GM19324 (cell line): ENCODE data around the gene STKLD1.
"Not testable (repeated sequence)": the region's sequence is repeated elsewhere in the genome, so short reads cannot be mapped to it uniquely, and the experiment has no call there.

Experiments used
- ATAC-seq: cut with Tn5 transposase; IDR thresholded peaks from one replicate; pipeline ENCODE4 v1.9.1; 2021; ENCODE audit warnings: mild to moderate bottlenecking, moderate library complexity; ENCODE audit not compliant: unreplicated experiment, low FRiP score

Gene STKLD1

GRCh38 chr9:133382507-133383141 is 6.5 kb downstream of the STKLD1 start:
- ATAC-seq = no peak

DNA sequence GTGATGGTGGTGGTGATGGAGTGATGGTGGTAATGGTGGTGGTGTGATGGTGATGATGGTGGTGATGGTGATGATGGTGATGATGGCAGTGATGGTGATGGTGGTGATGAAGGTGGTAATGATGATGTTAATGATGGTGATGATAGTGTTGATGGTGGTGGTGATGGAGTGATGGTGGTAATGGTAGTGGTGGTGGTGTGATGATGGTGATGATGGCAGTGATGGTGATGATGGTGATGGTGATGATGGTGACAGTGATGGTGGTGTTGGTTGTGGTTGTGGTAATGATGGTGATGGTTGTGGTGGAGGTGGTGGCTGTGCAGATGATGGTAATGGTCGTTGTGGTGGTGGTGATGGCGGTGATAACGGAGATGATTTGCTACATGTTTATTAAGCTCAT is 7.3 kb downstream of the STKLD1 start:
- ATAC-seq = no peak

DNA sequence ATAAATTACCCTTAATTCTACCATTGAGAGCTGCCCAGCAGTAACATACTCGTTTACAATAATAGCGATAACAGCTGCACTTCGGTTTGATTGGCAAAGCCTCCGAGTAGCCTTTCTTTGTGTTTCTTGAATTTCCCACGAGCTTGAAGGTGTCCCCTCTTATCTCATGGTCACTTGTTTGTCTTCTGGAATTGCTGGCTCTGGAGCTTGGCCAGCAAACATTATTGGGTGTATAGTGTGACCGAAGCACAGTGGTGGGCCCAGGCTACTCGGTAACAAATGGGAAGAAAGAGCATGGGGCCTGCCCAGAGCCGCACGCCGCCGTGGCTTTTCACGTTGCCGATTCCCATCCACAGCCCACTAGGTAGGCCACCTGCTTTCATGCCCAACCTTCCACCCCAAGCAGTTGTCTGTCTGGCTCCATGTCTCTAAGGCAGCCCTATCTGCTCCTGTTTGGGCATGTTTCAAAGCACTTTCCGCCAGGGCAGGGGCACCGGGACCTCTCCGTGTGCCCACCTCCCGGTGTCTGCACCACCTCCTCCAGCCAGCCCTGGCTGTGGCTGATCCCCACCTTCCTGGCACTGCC is 8.7 kb downstream of the STKLD1 start:
- no peak for ATAC-seq

DNA sequence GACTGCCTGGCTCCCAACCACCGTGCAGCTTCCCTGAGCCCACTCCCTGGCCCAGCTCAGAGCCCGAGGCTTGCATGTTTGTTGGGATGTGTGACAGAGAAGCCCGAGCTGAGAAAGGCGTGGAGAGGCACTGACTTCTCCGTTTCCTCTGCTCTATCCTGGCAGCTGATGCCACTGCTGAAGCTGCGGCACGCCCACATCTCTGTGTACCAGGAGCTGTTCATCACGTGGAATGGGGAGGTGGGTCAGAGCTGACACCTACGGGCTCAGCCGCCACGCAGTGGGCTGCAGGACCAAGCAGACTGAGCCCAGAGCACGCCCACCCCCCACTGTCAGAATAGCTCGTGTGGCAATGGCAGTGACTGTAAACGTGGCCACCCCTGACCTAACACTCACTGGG is 9.3 kb downstream of the STKLD1 start:
- ATAC-seq = no peak

GRCh38 chr9:133386338-133386737 is 10.2 kb downstream of the STKLD1 start:
- no peak for ATAC-seq

DNA sequence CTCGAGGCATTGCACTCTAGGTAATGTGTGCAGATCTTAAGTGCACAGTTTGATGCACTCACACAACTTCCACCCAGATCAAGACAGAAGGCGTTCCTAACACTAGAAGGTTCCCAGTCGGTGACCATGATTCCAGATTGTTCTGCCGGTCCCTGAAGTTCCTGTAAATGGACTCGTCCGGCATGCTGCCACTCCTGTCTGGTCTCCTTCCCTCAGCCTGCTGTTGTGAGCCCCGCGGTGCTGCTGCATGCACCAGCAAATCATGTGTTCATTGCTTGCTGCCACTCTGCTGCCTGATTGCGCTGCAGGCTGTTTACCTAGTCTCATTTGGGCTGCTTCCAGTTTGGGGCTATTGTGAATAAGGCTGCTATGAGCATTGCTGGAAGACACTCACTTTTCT is 11.5 kb downstream of the STKLD1 start:
- ATAC-seq = no peak

DNA sequence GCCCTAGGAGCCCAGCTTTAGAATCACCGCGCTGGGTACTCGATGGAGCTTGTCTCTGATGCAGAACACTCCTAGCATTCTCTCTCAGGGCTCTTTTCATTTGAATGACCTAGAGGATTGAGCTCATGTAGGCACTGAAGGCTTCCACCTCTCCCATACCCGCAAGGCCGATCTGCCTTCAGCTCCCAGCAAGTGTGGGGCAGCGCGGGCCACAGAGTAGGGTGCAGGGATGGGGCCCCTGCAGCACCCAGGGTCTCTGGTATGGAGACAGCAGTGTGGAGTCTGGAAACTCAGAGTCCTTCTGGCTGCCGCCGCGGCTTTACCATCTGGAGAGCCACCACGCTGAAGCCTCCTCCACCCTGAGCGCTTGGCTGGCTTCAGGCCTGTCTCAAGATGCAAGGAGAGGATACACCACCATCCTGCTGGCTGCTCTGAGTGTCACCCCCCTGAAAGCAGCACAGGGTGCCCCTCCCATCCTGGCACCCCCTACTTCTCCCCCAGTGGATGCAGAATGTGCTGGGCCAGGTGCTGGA is 12.9 kb downstream of the STKLD1 start:
- no peak for ATAC-seq

- no peak for ATAC-seq
Observed at GRCh38 chr9:133389562-133389961, 13.4 kb downstream of the STKLD1 start.

- ATAC-seq = no peak
Observed at GRCh38 chr9:133390713-133391112, 14.5 kb downstream of the STKLD1 start.

DNA sequence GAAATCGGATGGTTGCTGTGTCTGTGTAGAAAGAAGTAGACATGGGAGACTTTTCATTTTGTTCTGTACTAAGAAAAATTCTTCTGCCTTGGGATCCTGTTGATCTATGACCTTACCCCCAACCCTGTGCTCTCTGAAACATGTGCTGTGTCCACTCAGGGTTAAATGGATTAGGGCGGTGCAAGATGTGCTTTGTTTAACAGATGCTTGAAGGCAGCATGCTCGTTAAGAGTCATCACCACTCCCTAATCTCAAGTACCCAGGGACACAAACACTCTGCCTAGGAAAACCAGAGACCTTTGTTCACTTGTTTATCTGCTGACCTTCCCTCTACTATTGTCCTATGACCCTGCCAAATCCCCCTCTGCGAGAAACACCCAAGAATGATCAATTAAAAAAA is 15.3 kb downstream of the STKLD1 start:
- not testable (repeated sequence) for ATAC-seq

- not testable (repeated sequence) for ATAC-seq
Observed at GRCh38 chr9:133392308-133392707, 16.1 kb downstream of the STKLD1 start.

DNA sequence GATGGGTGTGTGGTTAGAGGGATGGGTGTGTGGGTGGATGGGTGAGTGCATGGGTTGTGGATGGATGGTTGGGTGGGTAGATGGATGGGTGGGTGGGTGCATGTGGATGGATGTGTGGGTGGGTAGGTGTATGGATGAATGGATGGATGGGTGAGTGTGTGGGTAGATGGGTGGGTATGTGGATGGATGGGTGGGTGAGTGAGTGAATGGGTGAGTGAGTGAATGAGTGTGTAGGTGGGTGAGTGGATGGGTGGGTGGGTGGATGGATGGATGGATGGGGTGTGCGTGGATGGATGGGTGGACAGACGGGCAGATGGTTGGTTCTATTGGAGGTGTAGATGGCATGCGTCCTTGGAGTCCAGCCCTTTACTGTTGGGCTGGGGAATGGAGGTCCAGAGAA is 17.2 kb downstream of the STKLD1 start:
- no peak for ATAC-seq

- no peak for ATAC-seq
Observed at GRCh38 chr9:133394687-133395271, 18.6 kb downstream of the STKLD1 start.

DNA sequence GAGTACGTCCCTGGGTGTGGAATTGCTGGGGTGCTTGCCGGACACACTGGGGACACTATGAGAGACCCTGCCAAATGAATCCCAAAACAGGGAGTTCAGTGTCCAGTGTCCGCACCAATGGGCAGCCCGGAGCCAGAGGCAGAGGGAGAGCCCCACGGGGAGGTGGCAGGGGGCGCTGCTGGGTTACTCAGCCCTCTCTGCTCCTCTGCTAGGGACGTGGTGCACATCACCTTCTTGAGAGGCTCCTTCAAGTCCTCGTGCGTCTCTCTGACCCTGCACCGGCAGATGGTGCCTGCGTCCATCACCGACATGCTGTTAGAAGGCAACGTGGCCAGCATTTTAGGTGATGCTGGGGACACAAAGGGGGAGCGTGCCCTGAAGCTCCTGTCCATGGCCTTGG is 20.8 kb downstream of the STKLD1 start:
- ATAC-seq = no peak

DNA sequence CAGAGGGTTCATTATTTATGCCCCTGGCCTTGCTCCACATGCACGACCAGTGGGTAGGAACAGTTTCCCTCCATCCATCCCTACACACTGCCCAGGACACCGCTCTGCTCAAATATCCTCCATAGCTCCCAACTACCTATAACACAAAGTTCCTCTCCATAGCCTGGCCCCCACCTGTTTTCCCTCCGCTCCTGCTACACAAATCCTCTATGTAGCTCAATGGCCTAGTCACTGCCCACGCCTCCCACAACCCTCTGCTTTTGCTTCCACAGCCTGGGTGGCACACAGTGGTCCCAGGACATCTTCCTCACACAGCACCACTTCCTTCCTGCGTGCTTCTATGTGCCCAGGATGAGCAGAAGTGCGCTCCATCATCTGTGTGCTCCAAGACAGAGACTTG is 21.2 kb downstream of the STKLD1 start:
- no peak for ATAC-seq

GRCh38 chr9:133397895-133398294 is 21.7 kb downstream of the STKLD1 start:
- no peak for ATAC-seq

DNA sequence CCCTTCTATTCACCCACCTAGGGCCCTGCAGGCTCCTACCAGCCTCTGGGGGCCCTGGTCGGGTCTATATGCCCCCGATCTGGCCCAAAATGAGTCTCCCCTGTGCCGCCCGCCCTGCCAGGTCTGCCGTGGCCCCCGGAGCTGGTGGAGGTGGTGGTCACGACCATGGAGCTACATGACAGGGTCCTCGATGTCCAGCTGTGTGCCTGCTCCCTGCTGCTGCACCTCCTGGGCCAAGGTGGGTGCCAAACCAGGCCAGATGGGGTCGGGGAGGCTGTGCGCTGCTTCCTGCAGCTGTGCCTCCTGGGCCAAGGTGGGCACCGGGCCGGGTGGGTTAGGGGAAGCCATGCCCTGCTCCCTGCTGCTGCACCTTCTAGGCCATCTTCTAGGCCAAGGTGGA is 24.1 kb downstream of the STKLD1 start:
- ATAC-seq = no peak

GRCh38 chr9:133401588-133401987 is 25.4 kb downstream of the STKLD1 start:
- no peak for ATAC-seq

GRCh38 chr9:133402689-133403088 is 26.5 kb downstream of the STKLD1 start:
- no peak for ATAC-seq

DNA sequence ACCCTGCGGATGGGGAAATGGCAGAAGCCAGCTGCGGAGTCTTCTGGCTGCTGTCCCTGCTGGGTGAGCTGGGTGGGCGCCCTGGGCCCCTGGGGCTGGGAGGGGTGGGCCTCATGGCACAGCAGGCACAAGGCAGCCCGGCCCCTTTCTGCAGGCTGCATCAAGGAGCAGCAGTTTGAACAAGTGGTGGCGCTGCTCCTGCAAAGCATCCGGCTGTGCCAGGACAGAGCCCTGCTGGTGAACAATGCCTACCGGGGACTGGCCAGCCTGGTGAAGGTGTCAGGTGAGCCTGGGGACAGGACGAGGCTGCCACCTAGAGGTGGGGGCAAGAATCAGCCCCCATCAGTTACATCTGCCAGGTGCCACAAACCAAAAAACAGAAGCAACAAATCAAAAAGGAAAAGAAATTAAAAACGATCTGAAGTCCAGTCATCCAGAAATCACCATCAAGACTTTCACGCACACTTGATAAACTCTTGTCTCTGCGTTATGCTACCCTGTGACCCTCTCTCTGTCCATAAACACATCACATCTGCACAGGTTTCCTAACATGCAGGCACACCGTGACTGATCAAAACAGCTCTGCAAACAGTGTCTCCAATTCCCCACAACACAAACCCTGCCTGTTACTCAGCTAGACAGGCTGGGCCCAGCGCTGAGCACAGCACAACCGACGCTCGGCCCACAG is 27.7 kb downstream of the STKLD1 start:
- no peak for ATAC-seq

DNA sequence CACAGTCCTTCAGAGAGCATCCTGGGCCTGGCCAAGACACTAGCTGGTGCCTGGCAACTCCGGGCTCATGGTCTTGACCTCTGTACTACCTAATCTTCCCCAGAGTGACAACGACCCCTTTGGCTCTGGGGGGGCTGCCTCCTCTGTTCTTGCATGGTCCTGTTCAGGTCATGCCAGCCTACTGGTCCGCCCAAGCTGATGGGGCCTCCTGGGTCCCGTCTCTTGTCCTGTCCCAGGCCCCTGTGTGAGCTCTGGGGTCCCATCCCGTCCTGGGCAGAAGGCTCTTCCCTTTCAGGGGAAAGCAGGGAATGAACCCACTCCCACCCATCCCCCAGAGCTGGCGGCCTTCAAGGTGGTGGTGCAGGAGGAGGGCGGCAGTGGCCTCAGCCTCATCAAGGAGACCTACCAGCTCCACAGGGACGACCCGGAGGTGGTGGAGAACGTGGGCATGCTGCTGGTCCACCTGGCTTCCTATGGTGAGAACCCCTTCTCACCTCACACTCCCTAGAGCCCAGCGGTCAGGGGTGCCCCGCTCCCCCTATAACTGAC is 28.4 kb downstream of the STKLD1 start:
- ATAC-seq = no peak
